Lower lobe of right lung (tissue), 2 donors: Measurements from ENCODE around the gene GNPDA2. TPM values are rescaled to one million over a fixed set of nuclear protein-coding genes. Genes with fewer than 3 reads are reported as not detected.

Experiments
- ATAC-seq, 2 donors: fragments of 200-7000 bp; cut with Tn5 transposase; one replicate each; pipeline ENCODE4 v1.9.1; 2020 to 2022; ENCODE audit warnings: mild to moderate bottlenecking in 2 of 2, moderate library complexity in 2 of 2
- DNase-seq: peaks from one replicate; pipeline ENCODE4 v3.0.0-alpha.2; 2020
- H3K27ac ChIP-seq: fragments of 200-600 bp; one replicate; pipeline ENCODE4 v1.8.0; 2022
- H3K27me3 ChIP-seq: fragments of 200-600 bp; one replicate; pipeline ENCODE4 v1.8.0; 2022; ENCODE audit warnings: low read depth
- H3K36me3 ChIP-seq: fragments of 200-600 bp; one replicate; pipeline ENCODE4 v1.8.0; 2022; ENCODE audit warnings: mild to moderate bottlenecking
- H3K4me1 ChIP-seq: fragments of 200-600 bp; one replicate; pipeline ENCODE4 v1.8.0; 2022
- H3K4me3 ChIP-seq: fragments of 200-600 bp; one replicate; pipeline ENCODE4 v1.8.0; 2022; ENCODE audit warnings: mild to moderate bottlenecking
- H3K9me3 ChIP-seq: fragments of 200-600 bp; one replicate; pipeline ENCODE4 v1.8.0; 2022
- CTCF ChIP-seq: fragments of 200-600 bp; IDR thresholded peaks from one replicate; pipeline ENCODE4 v1.8.0; 2022; ENCODE audit warnings: antibody characterized with exemption, mild to moderate bottlenecking
- intact Hi-C: fragments of 100-400 bp; cut with DNase I; formaldehyde crosslinking; loops from one replicate; pipeline ENCODE4 v1.11.0; 2022
- total RNA-seq: library from RNA; stranded (reverse); fragmentation: NEBNext Ultra II Directional; extraction: Animal tissue kit (Norgen Biotek cat#: 25700); gene quantifications from one replicate; pipeline ENCODE4 v1.2.1, GENCODE V29; 2021
- donor health status: DM: no; HTN: yes; CAD: no; lungs with severe emphysema.

GNPDA2 gene
- total RNA-seq, 1 donor from 2014 or later: 12.7 TPM

- Histone ChIP-seq H3K27ac (no peak overlapping the region), H3K36me3 (no peaks in the 10 kb centered on the region), H3K27me3 (no peaks in the 10 kb centered on the region), H3K4me1 (peaks cover 13% of the 10 kb centered on the region), H3K4me3 (no peak overlapping the region), H3K9me3 (no peaks in the 10 kb centered on the region)
- ATAC-seq (no peak), DNase-seq (no peak)
- intact Hi-C loops: no loop called here
- no peak for TF ChIP-seq CTCF
Observed at GRCh38 chr4:44720371-44720770, 6.0 kb downstream of the GNPDA2 start.

- TF ChIP-seq CTCF: no peak
- intact Hi-C loops: no loop called here
- Histone ChIP-seq H3K9me3 (no peaks in the 10 kb centered on the region), H3K27ac (no peak overlapping the region), H3K4me3 (no peak overlapping the region), H3K27me3 (no peaks in the 10 kb centered on the region), H3K4me1 (no peaks in the 10 kb centered on the region), H3K36me3 (peaks cover 8% of the 10 kb centered on the region)
- ATAC-seq (no peak), DNase-seq (no peak)
Observed at GRCh38 chr4:44716597-44716996, 9.8 kb downstream of the GNPDA2 start.

GRCh38 chr4:44713125-44713524 is 13.2 kb downstream of the GNPDA2 start:
- ATAC-seq: no peak
- TF ChIP-seq CTCF: no peak
- intact Hi-C loops: no loop called here
- Histone ChIP-seq H3K27ac (no peak overlapping the region), H3K4me3 (no peak overlapping the region), H3K9me3 (no peaks in the 10 kb centered on the region), H3K36me3 (peaks cover 8% of the 10 kb centered on the region), H3K4me1 (no peaks in the 10 kb centered on the region), H3K27me3 (no peaks in the 10 kb centered on the region)
- DNase-seq: no peak

GRCh38 chr4:44704673-44705072 is 21.7 kb downstream of the GNPDA2 start:
- peaks cover 69% of the 10 kb centered on the region for H3K36me3 ChIP-seq
- TF ChIP-seq CTCF: no peak
- ATAC-seq (no peak), DNase-seq (no peak)
- H3K27ac ChIP-seq: no peak overlapping the region
- H3K4me3 ChIP-seq: no peak overlapping the region
- intact Hi-C loops: no loop called here
- H3K27me3 ChIP-seq: no peaks in the 10 kb centered on the region
- no peaks in the 10 kb centered on the region for H3K9me3 ChIP-seq
- no peaks in the 10 kb centered on the region for H3K4me1 ChIP-seq

GRCh38 chr4:44701037-44701436 is 25.3 kb downstream of the GNPDA2 start:
- ATAC-seq (peak in 1 of 2 donors; percentile 65), DNase-seq (no peak)
- H3K9me3 ChIP-seq: no peaks in the 10 kb centered on the region
- no peak for TF ChIP-seq CTCF
- no peaks in the 10 kb centered on the region for H3K27me3 ChIP-seq
- H3K27ac ChIP-seq: no peak overlapping the region
- H3K4me1 ChIP-seq: no peaks in the 10 kb centered on the region
- intact Hi-C loops: no loop called here
- H3K4me3 ChIP-seq: no peak overlapping the region
- peaks cover 87% of the 10 kb centered on the region for H3K36me3 ChIP-seq

- intact Hi-C loops: no loop called here
- peak in 1 of 2 donors; percentile 50 for ATAC-seq
- H3K9me3 ChIP-seq: no peaks in the 10 kb centered on the region
- no peak for DNase-seq
- no peak overlapping the region for H3K4me3 ChIP-seq
- peaks cover 87% of the 10 kb centered on the region for H3K36me3 ChIP-seq
- TF ChIP-seq CTCF: no peak
- H3K4me1 ChIP-seq: no peaks in the 10 kb centered on the region
- no peak overlapping the region for H3K27ac ChIP-seq
- no peaks in the 10 kb centered on the region for H3K27me3 ChIP-seq
Observed at GRCh38 chr4:44700427-44700826, 25.9 kb downstream of the GNPDA2 start.
